ENCODE data around the gene COQ7.

The COQ7 gene

DNA sequence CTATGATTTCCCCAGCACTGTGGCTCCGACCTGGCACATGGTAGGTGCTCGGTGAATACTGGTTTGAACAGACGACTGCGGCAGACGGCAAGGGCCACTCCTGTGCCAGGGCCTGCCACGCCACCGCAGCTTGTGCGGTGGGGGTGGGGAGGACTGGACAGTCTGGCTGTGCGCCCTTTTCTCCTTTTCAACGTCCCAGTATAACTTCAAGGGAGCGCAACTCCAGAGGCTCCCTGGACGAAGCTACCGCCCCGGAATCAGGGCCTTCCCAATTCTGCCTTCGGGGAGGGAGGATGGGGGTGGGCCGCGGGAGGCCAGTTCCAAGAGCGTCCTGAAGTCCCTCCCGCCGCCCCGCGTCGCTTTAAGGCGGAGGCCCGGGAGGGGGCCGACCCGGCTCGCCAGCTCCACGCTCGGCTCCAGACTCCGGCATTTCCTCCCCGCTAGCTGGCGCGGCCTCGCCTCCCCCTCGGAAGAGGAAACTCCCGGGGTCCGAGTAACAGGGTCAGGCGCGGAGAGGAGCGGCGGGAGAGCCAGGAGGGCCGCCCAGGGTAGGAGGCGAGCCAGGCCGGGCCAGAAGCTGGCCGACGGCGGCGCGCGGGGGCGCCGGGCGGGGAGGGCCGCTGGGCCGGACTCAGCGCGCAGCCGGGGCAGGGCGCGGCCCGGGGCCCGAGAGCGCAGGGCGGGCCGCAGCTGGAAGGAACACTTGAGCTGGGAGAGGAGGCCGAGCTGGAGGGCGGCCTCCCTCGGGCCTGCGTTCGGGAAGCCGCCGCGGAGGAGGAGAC, 46.4 kb downstream of the COQ7 start, which contains the start of gene ITPRIPL2:
Gene ITPRIPL2 (plus strand): TSS at position 388 of the 782 bp plus-strand sequence. CDS start 498 bp downstream, outside the sequence.
- DNase-seq, result no peak

DNA sequence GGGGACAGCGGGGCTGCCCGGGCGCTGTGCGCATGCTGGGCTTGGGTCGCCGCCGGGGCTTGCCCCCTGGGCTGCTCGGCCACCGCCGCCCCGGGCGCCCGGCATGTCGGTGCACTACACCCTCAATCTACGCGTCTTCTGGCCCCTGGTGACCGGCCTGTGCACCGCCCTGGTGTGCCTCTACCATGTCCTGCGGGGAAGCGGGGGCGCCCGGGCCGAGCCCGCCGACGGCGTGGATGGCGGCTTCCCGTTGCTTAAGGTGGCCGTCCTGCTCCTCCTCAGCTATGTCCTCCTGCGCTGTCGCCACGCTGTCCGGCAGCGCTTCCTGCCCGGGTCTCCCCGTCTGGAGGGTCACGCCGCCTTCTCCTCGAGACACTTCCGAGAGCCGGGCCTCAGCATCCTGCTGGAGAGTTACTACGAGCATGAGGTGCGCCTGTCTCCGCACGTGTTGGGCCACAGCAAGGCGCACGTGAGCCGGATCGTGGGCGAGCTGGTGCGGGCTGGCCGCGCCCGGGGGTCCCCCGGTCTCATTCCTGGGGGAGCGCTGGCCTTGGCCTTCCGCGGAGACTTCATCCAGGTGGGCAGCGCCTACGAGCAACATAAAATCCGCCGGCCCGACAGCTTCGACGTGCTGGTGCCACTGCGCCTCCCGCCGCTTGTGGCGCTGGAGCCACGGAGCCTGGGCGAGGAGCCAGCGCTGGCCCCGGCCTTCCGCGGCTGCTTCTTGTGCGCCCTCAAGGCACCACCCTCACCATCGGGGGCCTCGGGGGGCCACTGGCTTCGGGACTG, 47.1 kb downstream of the COQ7 start:
- no peak for DNase-seq

DNA sequence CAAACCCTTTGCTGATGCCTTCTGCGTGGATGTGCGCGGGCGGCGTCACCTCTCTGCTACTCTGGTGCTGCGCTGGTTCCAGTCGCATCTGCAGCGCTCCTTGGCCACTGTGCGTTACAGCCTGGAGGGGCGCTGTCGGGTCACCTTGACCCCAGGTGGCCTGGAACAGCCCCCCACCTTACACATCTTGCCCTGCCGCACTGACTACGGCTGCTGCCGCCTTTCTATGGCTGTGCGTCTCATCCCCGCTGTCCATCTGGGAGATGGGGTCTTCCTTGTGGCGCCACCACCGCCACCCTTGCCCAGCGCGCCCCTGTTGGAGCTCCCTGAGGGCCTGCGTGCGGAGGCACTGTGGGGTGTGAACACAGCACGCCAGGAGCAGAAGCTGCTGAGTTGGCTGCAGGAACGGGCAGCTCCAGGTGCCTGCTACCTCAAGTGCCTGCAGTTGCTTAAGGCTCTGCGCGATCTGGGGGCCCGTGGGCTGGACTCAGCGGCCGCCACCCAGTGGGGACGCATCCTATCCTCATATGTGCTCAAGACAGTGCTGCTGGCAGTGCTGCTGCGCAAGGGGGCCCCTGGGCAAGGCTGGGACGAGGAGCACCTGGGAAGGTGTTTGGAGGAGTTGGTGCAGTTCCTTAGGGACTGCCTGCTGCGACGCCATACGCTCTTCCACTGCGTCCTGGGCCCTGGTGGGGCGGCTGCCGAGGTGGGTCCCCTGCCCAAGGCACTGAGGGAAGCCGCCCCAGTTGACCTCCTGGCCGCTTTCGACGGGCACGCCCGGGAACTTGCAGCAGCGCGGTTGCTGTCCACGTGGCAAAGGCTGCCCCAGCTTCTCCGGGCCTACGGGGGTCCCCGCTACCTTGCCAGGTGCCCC, 48.0 kb downstream of the COQ7 start:
- no peak for DNase-seq

DNA sequence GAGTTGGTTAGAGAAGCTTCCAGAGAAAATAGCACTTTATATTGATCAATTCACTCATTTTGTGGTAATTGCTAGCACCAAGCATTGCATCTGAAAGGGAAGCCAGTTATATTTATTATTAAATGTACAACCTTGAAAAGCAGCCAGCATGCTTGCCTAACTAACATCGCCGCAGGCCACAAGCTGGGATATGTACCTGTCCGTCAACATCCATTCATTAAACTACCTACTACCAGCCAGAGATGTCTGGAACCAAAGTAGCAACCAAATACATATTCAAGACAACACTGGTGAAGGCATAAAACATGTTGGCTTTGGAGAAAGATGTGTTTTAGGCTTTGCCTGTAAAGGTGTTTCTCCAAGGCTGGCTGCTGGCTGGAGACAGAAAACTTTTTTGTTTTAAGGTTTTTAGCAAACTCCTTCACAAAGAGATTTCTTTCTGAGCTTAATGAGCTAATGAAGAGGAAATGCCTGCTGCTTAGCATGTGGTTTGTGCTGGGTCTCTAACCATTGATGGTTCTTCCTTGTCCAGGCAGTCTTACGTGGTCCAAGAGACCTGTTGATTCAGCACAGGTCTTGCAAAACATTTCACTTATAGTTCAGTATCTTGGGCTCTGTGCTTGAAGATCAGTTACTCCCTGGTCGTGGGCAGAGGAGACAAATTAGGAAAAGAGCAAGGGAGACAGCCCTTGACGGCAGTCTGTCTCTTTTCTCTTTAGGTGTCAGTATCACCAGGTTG, 49.5 kb downstream of the COQ7 start:
- no peak for DNase-seq

DNA sequence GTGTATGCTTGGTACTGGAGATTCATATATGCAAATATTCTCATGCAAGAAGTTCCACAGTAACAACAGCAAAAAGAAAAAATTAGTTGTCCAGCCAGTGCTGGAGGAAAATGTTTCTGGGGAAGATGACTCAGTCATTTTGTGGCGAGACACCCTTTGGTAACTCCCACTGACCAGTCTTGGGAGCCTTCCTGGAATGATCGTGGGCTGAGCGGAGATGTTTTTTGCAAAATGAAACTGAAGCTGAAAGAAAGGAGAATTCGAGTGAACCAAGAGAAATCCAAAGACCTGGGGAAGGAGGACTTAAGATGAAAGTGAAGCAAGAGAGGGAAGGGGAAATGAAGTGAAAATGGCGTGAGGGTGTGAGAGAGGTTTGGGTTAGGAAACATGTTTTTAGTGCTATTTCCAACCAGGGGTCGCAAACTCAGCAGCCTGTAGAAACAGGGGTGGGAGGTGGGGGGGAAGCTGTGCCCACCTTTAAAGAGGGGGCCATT, 51.6 kb downstream of the COQ7 start:
- no peak for DNase-seq

DNA sequence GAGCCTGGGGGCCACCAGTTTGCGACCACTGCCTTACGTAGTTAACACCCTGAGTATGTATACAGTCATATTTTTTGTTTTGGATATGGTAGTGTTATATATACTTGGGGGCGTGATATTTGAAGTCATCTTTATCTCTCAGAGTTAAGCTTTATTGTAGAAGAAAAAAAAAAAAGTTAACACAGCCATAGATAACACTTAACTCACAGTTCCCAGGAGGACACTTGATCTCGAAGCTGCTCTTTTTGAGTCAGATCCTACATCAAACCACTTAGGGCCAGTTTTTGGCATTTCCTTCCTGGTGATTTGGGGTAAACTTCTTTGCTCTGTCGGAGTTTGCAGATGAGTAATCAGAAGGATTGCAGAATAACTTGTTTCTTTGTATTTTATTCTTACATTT, 52.1 kb downstream of the COQ7 start:
- no peak for DNase-seq

DNA sequence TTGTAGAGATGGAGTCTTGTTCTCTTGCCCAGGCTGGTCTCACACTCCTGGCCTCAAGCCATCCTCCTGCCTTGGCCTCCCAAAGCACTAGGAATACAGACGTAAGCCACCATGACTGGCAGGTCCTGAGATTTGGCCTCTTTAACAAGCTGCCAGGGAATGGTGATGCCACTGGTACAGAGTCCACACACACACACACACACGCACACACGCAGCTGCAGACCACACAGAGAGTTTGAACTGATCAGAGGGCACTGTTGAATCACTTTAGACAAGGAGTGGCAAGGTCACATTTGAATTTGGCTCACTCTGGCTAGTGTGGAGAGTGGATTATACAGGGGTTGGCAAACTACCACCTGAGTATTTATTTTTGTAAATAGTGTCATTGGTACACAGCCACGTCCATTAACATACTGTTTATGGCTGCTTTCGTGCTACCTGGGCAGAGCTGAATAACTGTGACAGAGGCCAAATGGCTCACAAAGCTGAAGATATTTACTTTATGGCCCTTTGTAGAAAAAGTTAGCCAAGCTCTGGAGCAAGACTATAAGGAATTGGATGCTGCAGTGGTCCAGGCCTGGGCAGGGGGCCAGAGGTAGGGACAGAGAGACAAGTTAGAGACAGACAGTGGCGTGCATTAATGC, 56.2 kb downstream of the COQ7 start:
- DNase-seq, result no peak

DNA sequence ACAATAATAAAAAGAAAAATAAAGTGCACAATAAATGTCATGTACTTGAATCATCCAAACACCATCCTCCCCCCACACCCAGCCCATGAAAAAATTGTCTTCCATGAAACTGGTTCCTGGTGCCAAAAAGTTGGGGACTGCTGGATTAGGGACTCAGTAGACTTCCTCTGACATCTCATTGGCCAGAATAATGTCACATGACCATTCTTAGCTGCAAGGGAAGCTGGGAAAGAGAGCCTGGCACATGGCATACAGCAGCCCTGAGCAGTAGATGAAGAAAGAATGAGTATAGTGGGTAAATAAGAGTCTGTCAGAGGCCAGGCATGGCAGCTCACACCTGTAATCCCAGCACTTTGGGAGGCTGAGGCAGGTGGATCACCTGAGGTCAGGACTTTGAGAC, 58.9 kb downstream of the COQ7 start:
- no peak for DNase-seq

DNA sequence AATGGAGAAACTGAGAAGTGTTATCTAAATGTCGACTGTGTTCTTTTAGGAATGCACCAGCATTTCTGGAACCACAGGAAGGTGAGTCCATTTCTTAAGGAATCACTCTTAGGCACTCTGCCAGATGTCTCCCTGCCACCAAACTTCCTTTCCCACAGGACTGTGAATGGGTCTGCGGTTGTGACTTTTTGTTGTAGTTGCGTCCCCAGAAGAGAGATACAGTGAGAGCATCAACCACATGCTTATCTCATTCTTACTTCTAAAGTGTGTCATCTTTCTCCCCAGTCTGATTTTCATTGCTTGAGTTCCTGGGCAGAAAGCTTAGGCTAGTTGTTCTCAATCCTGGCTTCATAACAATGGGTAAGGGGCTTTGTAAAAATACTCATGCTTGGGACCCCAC, 59.8 kb downstream of the COQ7 start:
- no peak for DNase-seq

DNA sequence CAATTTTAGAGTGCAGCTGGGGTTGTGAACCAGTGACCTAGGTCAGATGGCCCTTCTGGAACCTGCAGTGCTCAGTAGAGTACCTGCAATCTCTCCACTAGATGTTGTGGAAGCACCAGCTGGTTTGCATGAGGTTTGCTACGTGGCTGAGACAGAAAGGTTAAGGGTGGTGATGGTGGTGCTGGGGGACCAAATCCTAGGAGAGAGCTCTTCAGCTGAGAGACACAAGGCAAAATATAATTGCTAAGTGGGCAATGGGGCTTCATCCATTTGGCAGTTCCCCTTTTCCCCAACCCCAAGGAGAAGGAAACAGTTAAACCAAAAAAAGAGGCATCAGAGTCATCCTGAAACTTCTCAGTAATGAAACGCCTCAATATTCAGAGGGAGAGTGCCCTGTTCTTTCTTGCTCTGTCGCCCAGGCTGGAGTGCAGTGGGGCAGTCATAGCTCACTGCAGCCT, 60.3 kb downstream of the COQ7 start:
- no peak for DNase-seq

DNA sequence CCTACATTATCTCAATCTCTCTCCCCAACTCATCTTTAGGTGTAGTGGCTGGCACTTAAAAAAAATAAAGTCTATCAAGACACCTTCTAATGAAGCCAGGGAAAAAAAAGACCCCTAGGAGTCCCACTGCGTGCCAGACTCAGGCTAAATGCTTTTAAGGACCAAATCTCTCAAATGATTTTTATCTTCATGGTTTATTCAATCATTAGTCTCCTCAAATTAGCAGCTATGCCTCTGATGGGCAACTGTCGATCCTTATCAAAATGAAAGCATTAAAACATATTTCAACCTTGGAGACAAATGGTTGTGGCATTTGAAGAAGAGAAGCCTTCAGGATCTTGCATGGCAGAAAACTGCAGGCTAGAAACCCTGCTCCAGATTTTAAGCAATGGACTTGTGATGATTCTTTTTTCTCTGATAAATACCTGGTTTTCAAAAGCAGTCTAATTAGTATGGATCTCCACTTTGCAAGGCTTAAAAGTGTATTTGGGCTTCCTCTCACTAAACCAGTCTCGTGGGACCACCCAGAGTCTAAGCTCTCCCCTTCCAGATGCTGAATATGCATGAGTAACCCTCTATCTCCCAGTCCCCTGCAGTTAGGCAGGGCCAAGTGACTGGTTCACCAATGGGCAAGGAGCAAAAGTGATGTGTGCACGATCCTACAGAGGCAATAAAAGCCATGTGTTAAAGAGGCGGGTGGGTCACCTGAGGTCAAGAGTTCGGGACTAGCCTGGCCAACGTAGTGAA, 61.2 kb downstream of the COQ7 start:
- no peak for DNase-seq
